IPS-NIHi7 (cell line): ENCODE measurements around the gene S100Z.

Experiments used
- DNase-seq: peaks from one replicate; pipeline ENCODE4 v3.0.0; 2012; ENCODE audit warnings: mixed read lengths; ENCODE audit errors: extremely low spot score

The S100Z gene

DNA sequence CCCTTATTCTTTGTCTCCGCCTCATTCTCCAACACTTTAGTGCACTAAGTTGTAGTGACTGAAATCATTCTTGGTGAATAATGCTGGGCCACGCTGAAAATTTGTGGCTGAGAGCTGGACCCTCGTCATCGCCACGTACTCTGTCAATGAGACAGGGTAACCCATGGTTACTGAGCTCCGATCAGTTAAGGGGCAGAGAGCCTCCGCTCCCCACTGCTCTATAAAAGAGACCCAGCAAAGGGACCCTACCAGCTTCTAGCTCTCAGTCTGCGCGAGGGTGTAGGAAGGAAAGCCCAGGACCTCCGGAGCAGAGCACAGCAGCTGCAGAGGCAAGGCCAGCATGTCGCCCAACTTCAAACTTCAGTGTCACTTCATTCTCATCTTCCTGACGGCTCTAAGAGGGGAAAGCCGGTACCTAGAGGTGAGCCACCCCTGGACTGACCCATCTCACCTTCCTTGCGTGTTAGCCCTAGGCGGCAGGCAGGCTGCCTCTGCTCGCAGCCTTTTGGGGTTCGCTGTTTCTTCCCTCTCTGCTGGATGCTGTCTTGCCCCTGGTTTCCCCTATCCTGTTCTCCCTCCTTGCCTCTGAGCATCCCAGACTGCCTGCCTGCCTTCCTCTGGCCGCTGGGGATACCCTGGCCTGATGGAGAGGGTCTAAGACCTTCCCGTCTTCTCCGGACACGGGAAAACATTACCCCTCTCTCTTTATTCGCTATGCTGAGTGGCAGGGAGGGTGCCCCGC is 103.2 kb downstream of the S100Z start, which contains the start of gene CRHBP:
CRHBP (plus strand) TSS at position 251 of the 742 bp plus-strand sequence; CDS start at position 341, 90 bp downstream.
- peak; percentile 49 for DNase-seq

DNA sequence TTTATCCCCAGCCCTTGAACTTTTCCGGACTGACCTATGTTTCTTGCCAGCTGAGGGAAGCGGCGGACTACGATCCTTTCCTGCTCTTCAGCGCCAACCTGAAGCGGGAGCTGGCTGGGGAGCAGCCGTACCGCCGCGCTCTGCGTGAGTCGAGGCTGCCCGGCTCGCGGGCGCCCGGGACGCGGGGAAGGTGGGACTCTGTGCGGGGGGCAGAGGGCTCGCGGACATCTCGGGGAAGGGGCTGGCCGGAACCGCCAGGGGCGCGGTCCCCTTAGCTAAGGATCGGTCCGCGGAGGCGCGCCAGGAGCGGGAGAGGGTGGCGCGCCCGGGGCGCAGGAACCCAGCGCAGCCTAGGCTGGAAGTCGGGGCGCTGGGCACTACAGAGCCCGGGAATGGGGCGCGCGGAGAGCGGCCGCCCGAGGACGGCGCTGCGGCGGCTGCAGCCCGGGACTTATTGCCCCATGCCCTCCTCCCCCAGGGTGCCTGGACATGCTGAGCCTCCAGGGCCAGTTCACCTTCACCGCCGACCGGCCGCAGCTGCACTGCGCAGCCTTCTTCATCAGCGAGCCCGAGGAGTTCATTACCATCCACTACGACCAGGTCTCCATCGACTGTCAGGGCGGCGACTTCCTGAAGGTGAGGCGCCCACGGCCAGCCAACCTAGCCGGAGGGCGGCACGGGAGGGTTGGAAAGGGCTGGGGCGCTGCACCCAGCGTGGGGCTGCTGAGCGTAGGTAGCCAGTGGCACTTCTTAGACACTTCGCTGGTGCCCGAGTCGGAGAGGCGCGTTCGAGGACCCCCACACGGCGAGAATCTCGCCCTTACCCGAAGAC is 104.0 kb downstream of the S100Z start:
- peak; percentile 43 for DNase-seq

DNA sequence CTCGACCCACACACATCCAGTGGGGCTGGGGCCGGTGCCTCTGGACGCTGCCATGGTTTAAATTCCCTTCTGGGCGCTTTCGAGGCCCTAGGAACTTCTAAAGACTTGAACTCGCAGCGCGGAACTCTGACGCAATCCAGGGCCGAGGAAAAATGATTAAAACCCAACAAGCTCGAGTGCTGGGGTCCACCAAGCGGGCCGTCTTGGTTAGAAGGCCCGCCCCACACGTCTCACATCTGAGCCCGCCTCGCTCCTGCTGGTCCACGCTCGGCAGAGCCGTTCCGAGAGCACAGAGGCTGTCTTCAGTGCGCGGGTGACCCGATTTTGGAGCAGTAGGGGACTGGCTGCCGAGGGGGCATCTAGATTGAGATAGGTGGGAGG is 104.6 kb downstream of the S100Z start:
- peak; percentile 21 for DNase-seq

DNA sequence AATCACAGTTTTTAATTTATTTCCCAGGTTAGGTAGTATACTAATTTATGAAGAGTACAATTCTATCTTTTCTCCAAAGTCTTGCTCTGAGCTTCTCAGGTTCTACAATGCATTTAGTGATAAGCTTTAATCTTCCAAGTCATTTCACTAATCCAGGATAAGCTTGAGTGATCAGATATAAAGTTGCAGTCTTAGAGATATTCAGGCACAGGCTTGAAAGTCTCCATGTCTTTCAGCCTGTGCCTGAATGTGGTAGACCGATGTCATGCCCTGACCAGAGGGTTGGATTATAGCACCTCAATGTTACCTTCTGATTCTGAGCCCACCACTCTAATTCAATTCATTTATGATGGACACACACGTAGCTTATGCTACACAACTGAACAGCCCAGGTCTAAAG is 106.2 kb downstream of the S100Z start:
- DNase-seq, result no peak

DNA sequence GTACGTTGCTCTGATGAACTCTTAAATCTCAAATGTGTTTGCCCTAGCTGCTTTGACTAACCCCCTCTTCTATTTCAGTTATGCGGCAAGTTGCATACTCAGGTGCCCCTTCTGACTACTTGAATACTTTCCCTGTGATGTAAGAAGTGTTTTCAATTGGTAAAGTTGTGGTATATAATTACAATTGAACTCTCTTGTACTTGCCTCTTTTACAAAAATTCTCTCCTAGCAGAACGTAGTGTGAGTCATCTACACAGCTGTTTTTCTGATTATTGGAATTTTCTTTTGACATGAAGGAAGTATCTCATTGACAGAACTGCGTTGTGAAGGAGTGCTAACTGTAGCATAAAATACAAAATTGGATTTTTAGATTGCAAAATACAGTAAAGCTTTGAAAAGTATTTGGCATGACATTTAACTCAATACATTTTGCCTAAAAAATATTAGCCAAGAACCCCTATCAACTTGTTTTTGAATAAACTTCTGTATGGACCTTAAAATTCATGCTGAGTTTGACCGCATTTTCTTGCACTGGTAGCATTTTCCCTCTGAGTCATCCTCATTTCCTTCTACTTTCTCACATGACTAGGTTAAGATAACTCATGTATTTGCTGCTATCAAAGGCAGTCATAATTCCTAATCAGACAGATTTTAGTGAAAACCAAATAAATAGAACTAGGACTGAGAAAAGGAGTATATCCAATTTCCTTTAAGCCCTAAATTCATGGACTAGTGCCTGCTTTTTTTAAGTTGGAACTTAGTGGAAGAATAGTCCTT is 109.4 kb downstream of the S100Z start:
- no peak for DNase-seq

DNA sequence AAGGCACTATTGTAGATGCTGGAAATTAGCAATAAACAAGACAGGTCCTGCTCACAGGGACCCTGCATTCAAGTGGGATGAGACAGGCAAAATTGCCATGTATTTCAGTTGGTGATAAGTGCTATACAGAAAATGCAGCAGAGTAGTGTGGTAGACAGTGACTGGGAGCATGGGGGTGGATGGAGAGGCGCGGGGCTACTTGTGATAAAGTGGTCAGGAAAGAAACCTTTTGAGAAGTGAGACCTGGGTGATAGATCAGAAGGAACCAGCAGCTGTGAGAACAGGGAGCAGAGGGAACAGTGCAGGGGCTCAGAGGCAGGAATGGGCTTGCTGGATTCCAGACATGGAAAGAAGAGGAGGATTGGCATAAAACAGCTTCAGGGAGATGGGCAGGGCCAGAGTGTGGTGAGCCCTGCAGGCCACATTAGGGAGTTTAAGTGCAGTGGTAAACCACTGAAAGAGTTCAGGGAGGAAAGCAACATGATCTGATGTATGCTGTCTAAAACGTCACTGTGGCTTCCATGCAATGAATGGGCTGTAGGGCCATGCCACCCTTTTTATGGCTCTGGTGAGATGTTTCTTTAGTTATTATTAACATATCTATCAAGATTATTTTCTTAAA is 110.3 kb downstream of the S100Z start:
- DNase-seq, result peak; percentile 25

DNA sequence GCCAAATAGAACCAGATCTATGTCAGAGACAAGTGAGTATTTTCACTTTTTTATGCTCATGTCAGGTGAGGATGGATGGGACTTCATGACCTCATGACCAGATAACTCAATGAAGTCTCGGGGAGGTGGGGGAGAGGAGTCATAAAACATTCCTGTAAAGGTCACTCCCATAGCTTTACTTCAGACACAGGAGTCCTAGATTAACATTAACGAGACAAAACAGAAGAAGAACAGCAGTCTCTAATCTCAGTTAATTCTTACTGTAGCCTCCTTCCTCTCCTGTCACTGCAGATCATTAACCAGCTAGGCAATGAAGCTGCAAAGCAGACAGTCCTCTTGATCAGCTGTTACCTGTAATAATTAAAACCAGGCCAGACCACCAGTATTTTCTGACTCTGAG is 114.2 kb downstream of the S100Z start:
- DNase-seq, result no peak
